ENCODE data around the gene ENDOV.

Gene ENDOV

DNA sequence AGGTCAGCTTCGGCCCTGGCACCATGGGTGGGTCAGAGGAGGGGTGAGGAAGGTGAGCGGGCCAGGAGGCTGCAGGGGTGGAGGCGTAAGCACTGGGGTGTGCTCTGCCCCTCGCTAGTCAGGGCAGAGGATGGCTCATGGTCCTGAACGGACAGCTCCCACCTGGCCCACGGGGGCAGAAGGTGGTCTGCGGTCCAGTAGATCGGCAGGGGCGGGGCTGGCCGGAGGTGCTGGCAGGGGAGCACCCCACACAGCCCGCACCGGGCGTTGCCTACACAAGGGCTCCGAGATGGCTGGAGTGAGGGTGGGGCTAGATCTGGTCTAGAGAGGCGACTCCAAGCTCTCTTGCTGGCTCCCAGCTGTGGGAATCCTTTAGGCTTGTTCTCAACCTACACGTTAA, 53.3 kb downstream of the ENDOV start:
- DNase-seq (ENCODE audit: low read depth): no peak

DNA sequence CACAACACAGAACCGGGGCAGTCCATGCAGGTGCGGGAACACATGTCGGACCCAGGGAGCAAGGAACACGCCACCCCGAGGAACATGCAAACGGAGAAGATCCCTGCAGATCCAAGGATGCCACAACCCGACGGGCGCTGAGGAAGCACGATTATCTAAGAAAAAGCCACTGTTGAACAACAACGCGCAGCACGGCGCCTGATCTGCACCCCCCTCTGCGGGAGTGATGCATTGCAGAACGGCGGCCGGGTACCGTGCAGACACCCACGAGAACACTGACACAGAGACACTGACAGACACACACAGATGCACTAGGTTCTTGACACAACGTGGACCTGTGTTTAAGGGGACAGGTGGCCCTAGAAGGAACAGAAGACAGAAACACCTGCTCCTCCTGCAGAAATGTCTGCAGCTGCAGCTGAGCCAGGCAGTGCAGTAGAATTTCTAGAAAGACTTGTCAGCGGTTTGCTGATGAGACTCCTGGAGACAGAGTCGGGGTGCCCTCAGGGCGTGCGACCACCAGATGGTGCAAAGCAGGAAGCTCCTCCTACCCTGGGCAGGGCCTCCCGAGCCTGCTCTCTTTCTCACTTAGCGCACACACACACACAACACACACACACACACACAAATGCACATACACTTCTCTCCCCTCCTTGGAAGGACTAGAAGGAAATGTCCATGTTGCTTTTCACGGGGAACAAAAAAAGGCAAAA, 54.0 kb downstream of the ENDOV start:
- no peak for DNase-seq (ENCODE audit: low read depth)

GRCh38 chr17:80469667-80470066, 54.7 kb downstream of the ENDOV start:
- no peak for DNase-seq (ENCODE audit: low read depth)

GRCh38 chr17:80470603-80471002, 55.6 kb downstream of the ENDOV start:
- DNase-seq (ENCODE audit: low read depth): no peak

DNA sequence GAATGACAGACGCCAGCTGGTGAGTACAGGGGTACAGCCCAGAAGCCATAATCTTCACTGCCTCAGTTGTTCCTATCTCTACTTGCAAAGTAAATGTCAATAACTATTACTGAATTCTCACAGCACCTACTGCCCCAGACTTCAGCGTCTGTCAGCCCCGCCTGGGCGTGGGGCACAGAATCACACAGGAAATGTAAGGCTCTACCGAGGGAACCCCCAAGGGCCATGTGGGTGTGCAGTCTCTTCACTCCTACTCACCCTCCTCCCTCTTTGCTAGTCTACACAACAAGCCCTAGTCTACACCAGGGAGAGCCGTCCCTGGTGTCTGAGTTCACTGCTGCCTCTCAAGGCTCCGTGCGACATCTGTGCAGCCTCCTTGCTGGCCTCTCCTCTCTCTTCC, 57.0 kb downstream of the ENDOV start:
- DNase-seq (ENCODE audit: low read depth): no peak

DNA sequence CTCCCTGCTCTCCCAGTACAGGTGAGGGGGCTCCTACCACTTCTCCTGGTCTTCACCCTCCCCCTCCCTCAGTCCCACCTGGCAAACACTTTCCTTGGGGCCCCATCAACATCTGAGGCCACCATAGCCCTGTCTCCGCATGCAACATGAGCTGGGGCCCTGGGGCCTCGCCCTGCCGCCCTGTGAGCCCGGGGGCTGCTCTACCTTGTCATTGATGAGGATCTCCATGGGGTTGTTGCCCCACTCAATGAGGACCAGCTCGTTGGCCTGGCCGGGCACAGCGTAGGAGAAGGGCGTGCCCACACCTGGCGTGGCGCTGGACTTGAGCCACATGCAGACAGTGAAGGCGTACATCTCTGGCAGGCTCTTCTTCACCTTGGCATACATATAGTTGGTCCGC, 58.0 kb downstream of the ENDOV start:
- no peak for DNase-seq (ENCODE audit: low read depth)

GRCh38 chr17:80473701-80474100, 58.7 kb downstream of the ENDOV start:
- no peak for DNase-seq (ENCODE audit: low read depth)

- no peak for DNase-seq (ENCODE audit: low read depth)
Observed at GRCh38 chr17:80474231-80474960, 59.4 kb downstream of the ENDOV start.

GRCh38 chr17:80474961-80475909, 60.3 kb downstream of the ENDOV start:
- no peak for DNase-seq (ENCODE audit: low read depth)

GRCh38 chr17:80475910-80476876, 61.2 kb downstream of the ENDOV start, which contains the start of gene NPTX1:
Gene NPTX1 (minus strand): TSS chr17:80476607. CDS start chr17:80476446, 161 bp downstream.
- DNase-seq (ENCODE audit: low read depth): no peak

DNA sequence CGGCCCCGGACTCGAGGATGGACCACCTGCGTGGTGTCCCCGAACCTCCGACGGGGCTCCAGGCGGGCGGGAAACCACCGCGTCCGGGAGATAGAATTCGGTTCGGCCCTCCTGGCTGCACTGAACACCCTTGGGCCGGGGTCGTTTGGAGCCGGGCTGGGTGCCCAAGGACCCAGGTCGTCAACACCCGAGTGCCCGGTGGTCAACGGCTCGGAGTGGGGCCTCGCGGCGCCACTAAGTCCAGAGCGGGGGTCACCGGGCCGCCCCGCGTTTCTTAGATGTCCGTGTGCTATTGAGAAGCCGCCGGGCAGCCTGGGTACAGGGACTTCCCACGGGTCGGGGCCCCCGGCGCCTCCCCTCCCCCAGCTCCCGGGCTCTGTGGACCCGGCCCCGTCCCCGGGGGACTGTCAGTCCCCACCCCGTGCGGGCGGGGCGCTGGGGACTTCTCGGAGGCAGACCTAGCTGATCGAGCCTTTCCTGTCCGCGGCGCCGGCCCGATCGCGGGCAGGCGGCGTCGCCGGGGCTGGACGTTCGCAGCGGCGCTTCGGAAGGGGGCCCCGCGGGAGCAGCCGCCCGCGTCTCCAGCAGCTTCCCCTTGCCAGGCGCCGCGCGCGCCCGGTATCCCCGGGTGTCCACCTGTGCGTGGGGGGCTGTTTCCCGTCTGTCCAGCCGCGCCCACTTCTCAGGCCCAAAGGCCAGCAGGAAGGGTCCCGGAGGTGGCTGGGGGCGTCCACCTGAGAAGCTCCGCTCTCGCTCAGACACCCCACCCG, 62.1 kb downstream of the ENDOV start:
- no peak for DNase-seq (ENCODE audit: low read depth)

GRCh38 chr17:80477647-80478478, 62.9 kb downstream of the ENDOV start:
- DNase-seq (ENCODE audit: low read depth): no peak

GRCh38 chr17:80478487-80479245, 63.7 kb downstream of the ENDOV start:
- DNase-seq (ENCODE audit: low read depth): no peak

DNA sequence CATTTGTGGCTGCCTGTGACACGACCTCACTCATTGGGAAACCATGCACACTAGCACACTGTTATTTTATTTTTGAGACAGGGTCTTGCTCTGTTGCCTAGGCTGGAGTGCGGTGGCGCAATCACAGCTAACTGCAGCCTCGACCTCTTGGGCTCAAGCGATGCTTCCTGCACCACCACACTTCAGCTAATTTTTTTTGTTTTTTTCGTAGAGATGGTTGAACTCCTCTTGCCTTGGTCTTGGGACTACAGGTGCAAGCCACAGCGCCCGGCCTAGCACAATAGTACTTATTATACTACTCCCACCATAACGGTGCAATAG, 64.2 kb downstream of the ENDOV start:
- no peak for DNase-seq (ENCODE audit: low read depth)

DNA sequence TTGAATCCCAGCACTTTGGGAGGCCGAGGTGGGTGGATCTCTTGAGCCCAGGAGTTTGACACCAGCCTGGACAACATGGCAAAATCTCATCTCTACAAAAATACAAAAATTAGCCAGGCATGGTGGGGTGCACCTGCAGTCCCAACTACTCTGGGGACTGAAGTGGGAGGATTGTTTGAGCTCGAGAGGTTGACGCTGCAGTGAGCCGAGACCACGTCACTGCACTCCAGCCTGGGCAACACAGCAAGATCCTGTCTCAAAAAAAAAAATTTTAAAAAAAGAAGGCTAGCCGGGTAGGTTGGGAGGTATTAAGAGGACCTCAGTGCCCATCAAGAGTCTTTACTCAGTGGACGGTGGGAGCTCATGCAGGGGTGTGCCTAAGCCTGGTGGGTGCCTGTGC, 65.3 kb downstream of the ENDOV start:
- no peak for DNase-seq (ENCODE audit: low read depth)

DNA sequence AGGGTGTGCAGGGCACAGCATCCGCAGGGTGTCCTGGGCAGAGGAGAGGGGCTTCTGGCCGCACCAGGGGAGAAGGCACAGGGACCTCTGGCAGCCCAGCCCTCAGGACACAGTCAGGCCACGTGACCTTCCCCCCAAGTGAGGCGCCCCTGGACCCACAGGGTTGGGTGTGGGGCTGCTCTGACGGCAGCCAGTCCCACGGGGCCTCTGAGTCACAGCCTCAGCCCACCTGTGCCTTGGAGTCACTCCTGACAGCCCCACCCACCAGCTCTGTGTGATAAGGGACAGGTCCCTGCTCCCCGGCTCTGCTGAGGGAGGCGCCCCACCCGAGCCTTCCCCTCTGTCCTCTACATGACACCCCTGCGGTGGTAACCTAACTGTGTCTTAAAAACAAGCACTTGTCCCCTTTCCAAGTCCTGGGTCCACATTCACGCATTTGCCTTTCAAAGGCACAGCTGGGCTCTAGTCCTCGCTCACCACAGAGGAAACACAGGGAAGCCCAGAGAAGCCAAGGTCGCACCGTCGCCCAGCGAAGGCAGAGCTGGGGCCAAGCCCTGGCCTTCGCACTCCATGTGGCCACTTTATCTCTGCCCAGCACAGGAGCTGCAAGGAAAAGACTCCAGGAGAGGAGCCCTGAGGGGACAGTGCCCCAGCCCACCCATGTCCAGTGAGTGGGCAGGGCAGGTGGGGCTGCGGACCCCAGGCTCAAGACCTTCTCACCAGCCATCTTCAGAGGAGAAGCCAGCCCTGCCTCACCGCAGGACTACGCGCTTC, 66.5 kb downstream of the ENDOV start:
- no peak for DNase-seq (ENCODE audit: low read depth)

GRCh38 chr17:80482058-80482318, 67.0 kb downstream of the ENDOV start:
- no peak for DNase-seq (ENCODE audit: low read depth)

DNA sequence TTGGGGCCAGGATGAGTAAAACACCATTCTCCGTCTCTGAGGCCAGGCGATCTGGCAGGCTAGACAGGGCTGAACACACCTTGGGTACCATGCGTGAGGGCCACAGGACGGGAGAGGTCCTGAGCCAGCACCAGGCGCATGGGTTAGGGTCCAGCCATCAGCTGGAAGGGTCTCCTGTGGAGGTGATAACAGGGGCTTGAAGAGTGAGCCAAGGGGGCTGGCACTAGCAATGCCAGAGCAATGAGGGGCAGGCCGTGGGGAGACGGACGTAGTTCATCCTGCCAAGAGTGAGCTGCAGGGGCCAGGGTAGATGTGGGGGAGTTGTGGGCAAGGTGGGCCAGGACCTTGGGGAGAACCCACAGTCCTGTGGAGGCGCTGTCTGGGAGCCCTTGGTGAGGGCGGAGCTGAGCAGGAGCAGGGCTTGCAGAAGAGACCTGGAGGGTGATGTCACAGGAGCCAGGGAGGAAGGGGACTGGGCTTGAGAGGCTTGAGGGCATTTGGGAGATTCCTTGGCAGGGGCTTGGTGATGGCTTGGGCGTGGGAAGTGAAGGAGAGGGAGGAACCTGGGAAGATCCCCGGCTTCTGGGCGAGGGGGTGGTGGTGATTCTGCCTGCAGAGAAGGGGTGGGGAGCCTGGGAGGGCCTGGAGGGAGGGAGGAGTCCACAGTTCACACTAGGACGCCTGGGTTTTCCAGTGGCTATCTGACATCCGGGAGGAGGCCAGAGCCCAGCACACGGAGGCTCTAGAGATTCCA, 67.8 kb downstream of the ENDOV start:
- no peak for DNase-seq (ENCODE audit: low read depth)

All from T follicular helper cell (primary cell).